Erythroblast (primary cell): ENCODE results near the gene CHRM4.

Experiments used
- DNase-seq, 2 experiments: peaks; one replicate each; lab custom pipeline; 2025; lab: John Stamatoyannopoulos, UW
- GATA1 ChIP-seq: IDR thresholded peaks from 2 replicates; pipeline ENCODE4 v1.6.1; 2011; ENCODE audit warnings: low read depth, mild to moderate bottlenecking, control low read depth, low read length, moderate library complexity
- POLR2A ChIP-seq: IDR thresholded peaks from 2 replicates; pipeline ENCODE4 v1.6.1; 2011; ENCODE audit warnings: mild to moderate bottlenecking, low read length

Gene CHRM4

GRCh38 chr11:46417711-46418110 lies 26.1 kb upstream of the CHRM4 start:
- no peak for DNase-seq
- TF ChIP-seq POLR2A (no peak), GATA1 (no peak)

- DNase-seq = no peak
- no peak for TF ChIP-seq GATA1
- TF ChIP-seq POLR2A = no peak
Measured at GRCh38 chr11:46414879-46415278, 23.3 kb upstream of the CHRM4 start.

- no peak for TF ChIP-seq GATA1
- no peak for TF ChIP-seq POLR2A
- peak; percentile 42 to 53 for DNase-seq
Measured at GRCh38 chr11:46414466-46414796, 22.9 kb upstream of the CHRM4 start.

- no peak for TF ChIP-seq GATA1
- no peak for DNase-seq
Measured at GRCh38 chr11:46413760-46414465, 22.3 kb upstream of the CHRM4 start.

GRCh38 chr11:46410021-46410420 lies 18.4 kb upstream of the CHRM4 start:
- no peak for DNase-seq
- TF ChIP-seq POLR2A (no peak), GATA1 (no peak)

GRCh38 chr11:46408407-46408986 lies 16.9 kb upstream of the CHRM4 start:
- DNase-seq = no peak
- TF ChIP-seq POLR2A (no peak), GATA1 (no peak)

GRCh38 chr11:46407635-46408034 lies 16.1 kb upstream of the CHRM4 start:
- TF ChIP-seq POLR2A (no peak), GATA1 (no peak)
- DNase-seq = no peak

GRCh38 chr11:46404476-46405017 lies 13.0 kb upstream of the CHRM4 start:
- no peak for DNase-seq

GRCh38 chr11:46402957-46403902 lies 11.7 kb upstream of the CHRM4 start:
- DNase-seq = no peak
- TF ChIP-seq GATA1 (no peak), POLR2A (no peak)

More at GRCh38 chr11:46404476-46405017, 13.0 kb upstream of the CHRM4 start:
- TF ChIP-seq GATA1 (no peak), POLR2A (no peak)

- TF ChIP-seq GATA1 = no peak
- TF ChIP-seq POLR2A = no peak
- no peak for DNase-seq
Measured at GRCh38 chr11:46397526-46397925, 6.0 kb upstream of the CHRM4 start.

- TF ChIP-seq POLR2A (no peak), GATA1 (no peak)
- DNase-seq = no peak
Measured at GRCh38 chr11:46393759-46394158, 2.2 kb upstream of the CHRM4 start.

- TF ChIP-seq POLR2A (no peak), GATA1 (no peak)
- DNase-seq = no peak
Measured at GRCh38 chr11:46393231-46393616, 1.6 kb upstream of the CHRM4 start.

GRCh38 chr11:46392421-46393230 lies 1.1 kb upstream of the CHRM4 start:
- peak; percentile 86 to 92 for DNase-seq
- TF ChIP-seq GATA1 (no peak), POLR2A (no peak)

GRCh38 chr11:46391186-46391577 lies 394 bp downstream of the CHRM4 start:
- TF ChIP-seq GATA1 (no peak), POLR2A (no peak)
- no peak for DNase-seq
